Activated effector memory CD4-positive, alpha-beta T cell treated with anti-CD3 and anti-CD28 coated beads, Interleukin-2, amount 50 U/mL, for 16 hours (primary cell): ENCODE results near the gene ALDH1A3.

Experiments
- DNase-seq: peaks from one replicate; pipeline ENCODE4 v3.0.0-alpha.2; 2020

Gene ALDH1A3

GRCh38 chr15:100885116-100885515, 5.5 kb downstream of the ALDH1A3 start:
- no peak for DNase-seq

GRCh38 chr15:100885811-100886210, 6.2 kb downstream of the ALDH1A3 start:
- no peak for DNase-seq

GRCh38 chr15:100887211-100887913, 7.7 kb downstream of the ALDH1A3 start:
- no peak for DNase-seq

- no peak for DNase-seq
Observed at GRCh38 chr15:100889385-100890050, 9.9 kb downstream of the ALDH1A3 start.

- DNase-seq: no peak
Observed at GRCh38 chr15:100890051-100890720, 10.6 kb downstream of the ALDH1A3 start.

GRCh38 chr15:100890850-100891249, 11.2 kb downstream of the ALDH1A3 start:
- DNase-seq: no peak

- no peak for DNase-seq
Observed at GRCh38 chr15:100891307-100892012, 11.8 kb downstream of the ALDH1A3 start.

- DNase-seq: no peak
Observed at GRCh38 chr15:100892013-100892355, 12.4 kb downstream of the ALDH1A3 start.

- DNase-seq: no peak
Observed at GRCh38 chr15:100893261-100893963, 13.8 kb downstream of the ALDH1A3 start.

- no peak for DNase-seq
Observed at GRCh38 chr15:100893964-100894295, 14.3 kb downstream of the ALDH1A3 start.

- no peak for DNase-seq
Observed at GRCh38 chr15:100895721-100896120, 16.1 kb downstream of the ALDH1A3 start.

GRCh38 chr15:100897221-100898151, 17.9 kb downstream of the ALDH1A3 start:
- DNase-seq: no peak

GRCh38 chr15:100898152-100898490, 18.5 kb downstream of the ALDH1A3 start:
- no peak for DNase-seq

- no peak for DNase-seq
Observed at GRCh38 chr15:100898661-100899462, 19.2 kb downstream of the ALDH1A3 start.

GRCh38 chr15:100899601-100900000, 20.0 kb downstream of the ALDH1A3 start:
- no peak for DNase-seq

GRCh38 chr15:100900136-100900794, 20.6 kb downstream of the ALDH1A3 start:
- no peak for DNase-seq

- DNase-seq: no peak
Observed at GRCh38 chr15:100900795-100901169, 21.2 kb downstream of the ALDH1A3 start.

- no peak for DNase-seq
Observed at GRCh38 chr15:100901296-100901695, 21.7 kb downstream of the ALDH1A3 start.

- no peak for DNase-seq
Observed at GRCh38 chr15:100901702-100902435, 22.2 kb downstream of the ALDH1A3 start.
